Memory B cell (primary cell): ENCODE measurements around the gene SLC17A9.

Experiments used
- ATAC-seq: fragments of 150-1000 bp; cut with Tn5 transposase; 2 replicates; pipeline ENCODE4 v1.10.0; 2021; ENCODE audit warnings: low read depth, mild to moderate bottlenecking, moderate library complexity
- DNase-seq, 2 donors: peaks; one replicate each; pipeline ENCODE4 v3.0.0; 2022; ENCODE audit warnings: low spot score in 2 of 2
- H3K27ac Mint-ChIP-seq: one replicate; pipeline ENCODE4 v1.8.0; 2022; ENCODE audit warnings: mild to moderate bottlenecking, moderate library complexity, mixed read lengths
- H3K27me3 Mint-ChIP-seq: one replicate; pipeline ENCODE4 v1.8.0; 2022; ENCODE audit warnings: mixed read lengths
- H3K36me3 Mint-ChIP-seq: one replicate; pipeline ENCODE4 v1.8.0; 2022; ENCODE audit warnings: mild to moderate bottlenecking, mixed read lengths
- H3K4me1 Mint-ChIP-seq: one replicate; pipeline ENCODE4 v1.8.0; 2022; ENCODE audit warnings: mixed read lengths
- H3K4me3 Mint-ChIP-seq: one replicate; pipeline ENCODE4 v1.8.0; 2022; ENCODE audit warnings: mild to moderate bottlenecking, moderate library complexity, mixed read lengths
- H3K9me3 Mint-ChIP-seq: one replicate; pipeline ENCODE4 v1.8.0; 2022; ENCODE audit warnings: mixed read lengths

SLC17A9 gene

GRCh38 chr20:62980380-62980960, 28.0 kb downstream of the SLC17A9 start:
- Mint-ChIP-seq H3K4me1 (peaks cover 15% of the 10 kb centered on the region), H3K27me3 (peaks cover 30% of the 10 kb centered on the region), H3K4me3 (no peak overlapping the region), H3K9me3 (no peaks in the 10 kb centered on the region), H3K36me3 (no peaks in the 10 kb centered on the region), H3K27ac (no peak overlapping the region)
- DNase-seq (no peak), ATAC-seq (no peak)

DNA sequence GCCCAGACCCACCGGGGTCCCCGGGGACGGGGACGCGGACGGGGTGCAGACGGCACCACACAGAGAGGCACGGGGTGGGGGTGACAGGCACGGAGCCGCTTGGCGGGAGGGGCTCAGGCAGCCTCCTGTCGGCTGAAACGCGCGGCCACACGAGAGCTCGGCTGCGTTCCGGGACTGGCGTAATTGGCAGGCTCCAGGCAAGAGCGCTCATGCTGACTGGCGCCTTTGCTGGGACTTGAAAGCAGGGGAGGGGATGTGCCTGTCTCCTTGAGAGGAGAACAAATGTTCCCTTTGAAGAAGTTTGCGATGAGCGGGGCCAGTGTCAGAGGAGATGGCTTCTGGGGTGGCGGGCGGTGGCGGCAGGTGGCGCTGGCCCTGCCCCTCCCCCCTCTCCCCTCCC, 28.5 kb downstream of the SLC17A9 start:
- ATAC-seq = no peak
- H3K36me3 Mint-ChIP-seq = no peaks in the 10 kb centered on the region
- no peak for DNase-seq
- H3K27me3 Mint-ChIP-seq = peaks cover 33% of the 10 kb centered on the region
- H3K9me3 Mint-ChIP-seq = no peaks in the 10 kb centered on the region
- peaks cover 16% of the 10 kb centered on the region for H3K4me1 Mint-ChIP-seq
- H3K27ac Mint-ChIP-seq = no peak overlapping the region
- no peak overlapping the region for H3K4me3 Mint-ChIP-seq

GRCh38 chr20:62982124-62983075, 29.9 kb downstream of the SLC17A9 start:
- no peaks in the 10 kb centered on the region for H3K9me3 Mint-ChIP-seq
- DNase-seq = no peak
- H3K4me3 Mint-ChIP-seq = no peak overlapping the region
- H3K36me3 Mint-ChIP-seq = no peaks in the 10 kb centered on the region
- peaks cover 19% of the 10 kb centered on the region for H3K4me1 Mint-ChIP-seq
- H3K27ac Mint-ChIP-seq = no peak overlapping the region
- no peak for ATAC-seq
- H3K27me3 Mint-ChIP-seq = peaks cover 37% of the 10 kb centered on the region

- Mint-ChIP-seq H3K36me3 (no peaks in the 10 kb centered on the region), H3K27ac (no peak overlapping the region), H3K9me3 (no peaks in the 10 kb centered on the region), H3K4me1 (peaks cover 13% of the 10 kb centered on the region), H3K27me3 (peaks cover 43% of the 10 kb centered on the region), H3K4me3 (no peak overlapping the region)
- DNase-seq (no peak), ATAC-seq (no peak)
Measured at GRCh38 chr20:62983210-62983609, 30.7 kb downstream of the SLC17A9 start.

- Mint-ChIP-seq H3K36me3 (no peaks in the 10 kb centered on the region), H3K4me3 (no peak overlapping the region), H3K27ac (no peak overlapping the region), H3K27me3 (peaks cover 38% of the 10 kb centered on the region), H3K9me3 (no peaks in the 10 kb centered on the region), H3K4me1 (peaks cover 12% of the 10 kb centered on the region)
- no peak for ATAC-seq
- no peak for DNase-seq
Measured at GRCh38 chr20:62984666-62985443, 32.3 kb downstream of the SLC17A9 start.

GRCh38 chr20:62985444-62985778, 32.9 kb downstream of the SLC17A9 start:
- ATAC-seq (no peak), DNase-seq (no peak)
- H3K9me3 Mint-ChIP-seq = no peaks in the 10 kb centered on the region
- H3K27ac Mint-ChIP-seq = no peak overlapping the region
- H3K4me3 Mint-ChIP-seq = no peak overlapping the region
- H3K4me1 Mint-ChIP-seq = peaks cover 12% of the 10 kb centered on the region
- H3K27me3 Mint-ChIP-seq = peaks cover 38% of the 10 kb centered on the region
- no peaks in the 10 kb centered on the region for H3K36me3 Mint-ChIP-seq

DNA sequence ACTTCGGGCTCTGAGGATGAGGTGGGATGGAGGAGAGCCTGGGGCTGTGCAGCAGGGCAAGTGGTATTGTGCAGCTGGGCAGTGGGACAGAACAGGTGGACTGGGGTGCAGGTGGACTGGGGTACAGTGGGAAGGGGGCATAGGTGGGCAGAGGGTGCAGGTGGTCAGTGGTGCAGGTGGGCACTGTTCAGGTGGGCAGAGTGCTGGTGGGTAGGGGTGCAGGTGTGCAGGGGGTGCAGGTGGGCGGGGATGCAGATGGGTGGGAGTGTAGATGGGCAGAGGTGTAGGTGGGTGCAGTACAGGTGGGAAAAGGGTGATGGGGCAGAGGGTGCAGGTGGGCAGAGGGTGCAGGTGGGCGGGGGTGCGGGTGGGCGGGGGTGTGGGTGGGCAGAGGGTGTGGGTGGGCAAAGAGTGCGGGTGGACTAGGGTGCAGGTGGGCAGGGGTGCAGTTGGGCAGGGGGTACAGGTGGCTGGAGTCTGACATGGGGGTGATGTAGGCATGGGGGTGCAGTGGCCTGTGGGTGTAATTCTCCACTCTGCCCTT, 33.8 kb downstream of the SLC17A9 start:
- Mint-ChIP-seq H3K9me3 (no peaks in the 10 kb centered on the region), H3K4me1 (peaks cover 11% of the 10 kb centered on the region), H3K4me3 (no peak overlapping the region), H3K27me3 (peaks cover 35% of the 10 kb centered on the region), H3K27ac (no peak overlapping the region), H3K36me3 (no peaks in the 10 kb centered on the region)
- DNase-seq (no peak), ATAC-seq (no peak)

DNA sequence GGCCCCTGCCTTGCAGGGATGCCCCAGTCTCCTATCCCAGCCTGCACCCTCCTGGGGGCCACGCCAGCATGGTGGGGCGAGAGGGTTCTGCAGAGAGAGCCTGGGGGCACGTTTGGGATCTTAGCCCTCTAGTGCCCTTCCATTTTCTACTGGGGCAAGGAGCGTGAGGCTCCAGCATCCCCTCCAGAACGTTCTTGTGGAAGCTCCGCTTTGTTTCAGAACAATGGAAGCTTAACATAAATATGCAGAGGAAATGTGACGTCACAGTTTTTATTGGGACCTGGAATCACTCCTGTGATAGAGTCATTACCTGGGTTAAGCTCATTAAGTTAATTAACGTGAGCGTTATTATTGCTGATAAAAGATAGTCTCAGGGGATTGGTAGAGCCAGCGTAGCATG, 34.6 kb downstream of the SLC17A9 start:
- Mint-ChIP-seq H3K27me3 (peaks cover 30% of the 10 kb centered on the region), H3K27ac (no peak overlapping the region), H3K4me1 (peaks cover 12% of the 10 kb centered on the region), H3K9me3 (no peaks in the 10 kb centered on the region), H3K4me3 (no peak overlapping the region), H3K36me3 (no peaks in the 10 kb centered on the region)
- DNase-seq = no peak
- no peak for ATAC-seq

DNA sequence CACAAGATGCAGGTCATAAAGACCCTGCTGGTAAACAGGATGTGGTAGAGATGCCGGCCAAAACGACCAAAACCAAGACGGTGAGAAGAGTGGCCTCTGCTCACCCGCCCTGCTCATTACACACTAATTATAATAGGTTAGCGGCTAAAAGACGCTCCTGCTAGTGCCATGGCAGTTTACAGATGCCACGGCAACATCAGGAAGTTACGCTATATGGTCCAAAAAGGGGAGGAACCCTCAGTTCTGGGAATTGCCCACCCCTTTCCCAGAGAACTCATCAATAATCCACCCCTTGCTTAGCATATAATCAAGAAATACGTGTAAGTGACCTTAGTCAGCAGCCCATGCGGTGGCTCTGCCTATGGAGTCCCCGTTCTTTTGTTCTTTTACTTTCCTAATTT, 36.7 kb downstream of the SLC17A9 start:
- DNase-seq (no peak), ATAC-seq (peak; percentile 46)
- H3K36me3 Mint-ChIP-seq = no peaks in the 10 kb centered on the region
- H3K27me3 Mint-ChIP-seq = peaks cover 28% of the 10 kb centered on the region
- no peaks in the 10 kb centered on the region for H3K9me3 Mint-ChIP-seq
- H3K4me3 Mint-ChIP-seq = peak overlapping the region; percentile 77
- no peak overlapping the region for H3K27ac Mint-ChIP-seq
- peaks cover 9% of the 10 kb centered on the region for H3K4me1 Mint-ChIP-seq

DNA sequence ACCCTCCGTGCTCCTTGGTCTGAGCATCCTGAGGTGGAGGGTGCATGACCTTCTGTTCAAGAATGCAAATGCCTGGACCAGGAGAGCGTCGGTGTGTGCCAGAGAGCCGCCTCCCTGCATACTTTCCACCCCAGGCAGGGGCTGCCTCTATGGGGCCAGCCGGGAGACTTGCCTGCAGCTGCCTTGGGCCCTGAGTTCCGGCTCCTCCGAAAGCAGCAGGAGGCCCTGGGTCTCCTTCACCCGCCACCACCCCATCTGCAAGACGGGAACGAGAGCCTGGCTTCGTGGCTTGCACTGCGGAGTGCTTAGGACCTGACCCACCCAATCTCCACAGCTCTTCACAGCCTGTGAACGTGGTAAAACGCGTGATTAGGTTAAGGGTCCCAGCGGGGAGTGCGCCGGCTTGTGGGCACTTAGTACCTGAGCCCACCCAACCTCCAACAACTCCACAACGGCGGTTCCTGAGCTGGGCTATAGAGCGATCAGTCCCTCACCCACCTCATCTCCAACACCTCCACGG, 37.9 kb downstream of the SLC17A9 start:
- Mint-ChIP-seq H3K36me3 (no peaks in the 10 kb centered on the region), H3K4me1 (peaks cover 9% of the 10 kb centered on the region), H3K9me3 (no peaks in the 10 kb centered on the region), H3K27ac (no peak overlapping the region), H3K27me3 (peaks cover 24% of the 10 kb centered on the region), H3K4me3 (no peak overlapping the region)
- DNase-seq = no peak
- ATAC-seq = no peak

DNA sequence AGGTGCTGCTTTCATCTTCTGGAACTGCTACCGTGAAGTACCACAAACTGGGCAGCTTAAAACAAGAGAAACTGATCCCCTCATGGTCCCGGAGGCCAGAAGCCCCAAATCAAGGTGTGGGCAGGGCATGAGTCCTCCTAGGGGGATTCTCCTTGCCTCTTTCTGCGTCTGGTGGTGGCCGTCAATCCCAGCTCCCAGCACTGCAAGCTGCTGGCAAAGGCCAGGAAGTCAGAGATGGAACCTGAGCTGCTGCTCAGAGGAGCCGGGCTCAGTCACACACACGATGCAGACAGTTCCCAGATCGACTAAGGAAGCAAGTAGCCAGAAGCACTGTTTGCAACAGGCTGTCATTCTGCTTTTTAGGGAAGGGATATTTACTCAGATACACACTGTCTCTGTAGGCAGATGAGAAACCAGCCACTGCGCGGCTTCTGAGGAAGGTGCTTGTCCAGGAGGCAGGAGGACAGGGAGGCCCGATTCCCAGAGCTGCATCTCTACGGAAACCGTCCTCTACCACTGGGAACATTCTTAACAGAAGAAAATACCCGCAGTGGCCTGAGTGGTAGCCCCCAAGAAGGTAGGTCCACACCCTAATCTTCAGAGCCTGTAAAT, 38.8 kb downstream of the SLC17A9 start:
- peaks cover 18% of the 10 kb centered on the region for H3K27me3 Mint-ChIP-seq
- no peak overlapping the region for H3K4me3 Mint-ChIP-seq
- ATAC-seq = no peak
- peaks cover 5% of the 10 kb centered on the region for H3K4me1 Mint-ChIP-seq
- no peak overlapping the region for H3K27ac Mint-ChIP-seq
- DNase-seq = no peak
- no peaks in the 10 kb centered on the region for H3K36me3 Mint-ChIP-seq
- no peaks in the 10 kb centered on the region for H3K9me3 Mint-ChIP-seq

DNA sequence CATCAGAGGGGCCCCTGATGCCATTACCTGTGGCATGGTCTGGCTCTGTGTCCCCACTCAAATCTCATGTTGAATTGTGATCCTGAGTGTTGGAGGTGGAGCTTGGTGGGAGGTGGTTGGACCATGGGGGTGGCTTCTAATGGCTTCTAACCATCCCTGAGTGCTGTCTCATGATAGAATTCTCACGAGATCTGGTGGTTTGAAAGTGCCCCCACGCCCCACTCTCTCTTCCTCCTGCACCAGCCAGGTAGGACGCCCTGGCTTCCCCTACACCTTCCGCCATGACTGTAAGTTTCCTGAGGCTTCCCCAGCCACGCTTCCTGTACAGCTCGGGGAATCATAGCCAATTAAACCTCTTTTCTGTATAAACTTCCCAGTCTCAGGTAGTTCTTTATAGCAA, 39.4 kb downstream of the SLC17A9 start:
- H3K36me3 Mint-ChIP-seq = no peaks in the 10 kb centered on the region
- H3K27me3 Mint-ChIP-seq = peaks cover 22% of the 10 kb centered on the region
- H3K4me1 Mint-ChIP-seq = peaks cover 5% of the 10 kb centered on the region
- H3K27ac Mint-ChIP-seq = no peak overlapping the region
- no peaks in the 10 kb centered on the region for H3K9me3 Mint-ChIP-seq
- DNase-seq (no peak), ATAC-seq (peak; percentile 51)
- H3K4me3 Mint-ChIP-seq = no peak overlapping the region

DNA sequence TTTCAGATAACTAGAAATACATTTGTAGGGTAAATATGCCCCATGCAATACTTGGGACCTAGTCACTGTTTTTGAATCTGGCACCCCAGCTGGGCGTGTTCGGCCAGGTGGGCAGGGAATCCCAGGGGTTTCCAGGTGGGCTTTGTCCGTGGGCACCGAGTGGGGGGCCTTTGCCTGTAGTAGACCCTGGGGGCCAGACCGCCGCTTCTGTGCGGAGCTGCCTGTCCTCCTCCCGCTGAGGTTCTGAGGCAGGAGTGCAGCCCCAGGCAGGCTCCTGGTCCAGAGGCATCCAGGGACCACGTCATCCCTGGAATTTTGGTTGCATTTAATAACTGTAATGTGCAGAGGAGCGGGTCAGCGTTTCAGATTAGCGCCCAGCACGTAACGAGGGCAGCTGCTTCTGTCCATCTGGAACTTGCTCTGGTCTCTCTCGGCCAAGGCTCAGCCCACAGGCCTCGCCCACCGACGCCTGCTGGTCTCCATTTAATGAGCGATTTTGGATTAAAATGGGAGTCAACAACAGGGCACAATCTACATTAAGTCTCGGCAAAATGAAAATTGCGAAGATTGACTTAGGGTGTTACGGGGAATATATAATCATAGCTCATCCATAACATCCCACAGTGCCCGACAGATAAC, 41.5 kb downstream of the SLC17A9 start:
- ATAC-seq (no peak), DNase-seq (no peak)
- no peaks in the 10 kb centered on the region for H3K9me3 Mint-ChIP-seq
- peaks cover 3% of the 10 kb centered on the region for H3K4me1 Mint-ChIP-seq
- H3K4me3 Mint-ChIP-seq = no peak overlapping the region
- peaks cover 27% of the 10 kb centered on the region for H3K27me3 Mint-ChIP-seq
- H3K36me3 Mint-ChIP-seq = no peaks in the 10 kb centered on the region
- H3K27ac Mint-ChIP-seq = no peak overlapping the region
